Measurements from ENCODE around the gene SUPV3L1. TPM values are rescaled to one million over a fixed set of nuclear protein-coding genes. Genes with fewer than 3 reads are reported as not detected.
A peak's percentile ranks its signal among the peaks of the same experiment; 100 is the strongest.

The SUPV3L1 gene
- total RNA-seq, 1 donor from 2014 or later: 46.6 TPM

GRCh38 chr10:69232736-69233480 is 52.9 kb downstream of the SUPV3L1 start:
- FAIRE-seq (no peak), DNase-seq (ENCODE audit: low read depth) (no peak)
- Histone ChIP-seq H3K27me3 (ENCODE audit: control insufficient read depth, insufficient read depth, low read length) (no peaks in the 10 kb centered on the region), H3K36me3 (ENCODE audit: control insufficient read depth, insufficient read depth, low read length) (no peaks in the 10 kb centered on the region), H3K4me3 (ENCODE audit: low read depth, low read length) (no peak overlapping the region)
- no peak for TF ChIP-seq CTCF (IDR thresholded peaks at IDR 0.05; ENCODE audit: insufficient read depth, low read length, severe bottlenecking)

- no peaks in the 10 kb centered on the region for H3K36me3 ChIP-seq (ENCODE audit: control insufficient read depth, insufficient read depth, low read length)
- no peak overlapping the region for H3K4me3 ChIP-seq (ENCODE audit: low read depth, low read length)
- FAIRE-seq: no peak
- no peaks in the 10 kb centered on the region for H3K27me3 ChIP-seq (ENCODE audit: control insufficient read depth, insufficient read depth, low read length)
- no peak for DNase-seq (ENCODE audit: low read depth)
- TF ChIP-seq CTCF (IDR thresholded peaks at IDR 0.05; ENCODE audit: insufficient read depth, low read length, severe bottlenecking): no peak
Measured at GRCh38 chr10:69234447-69234846, 54.4 kb downstream of the SUPV3L1 start.

- DNase-seq (ENCODE audit: low read depth) (peak; percentile 55), FAIRE-seq (no peak)
- no peaks in the 10 kb centered on the region for H3K36me3 ChIP-seq (ENCODE audit: control insufficient read depth, insufficient read depth, low read length)
- TF ChIP-seq CTCF (IDR thresholded peaks at IDR 0.05; ENCODE audit: insufficient read depth, low read length, severe bottlenecking): peak; percentile 87
- H3K4me3 ChIP-seq (ENCODE audit: low read depth, low read length): no peak overlapping the region
- no peaks in the 10 kb centered on the region for H3K27me3 ChIP-seq (ENCODE audit: control insufficient read depth, insufficient read depth, low read length)
Measured at GRCh38 chr10:69237528-69238159, 57.6 kb downstream of the SUPV3L1 start.

GRCh38 chr10:69239136-69239535 is 59.1 kb downstream of the SUPV3L1 start:
- FAIRE-seq (no peak), DNase-seq (ENCODE audit: low read depth) (no peak)
- Histone ChIP-seq H3K4me3 (ENCODE audit: low read depth, low read length) (no peak overlapping the region), H3K36me3 (ENCODE audit: control insufficient read depth, insufficient read depth, low read length) (no peaks in the 10 kb centered on the region), H3K27me3 (ENCODE audit: control insufficient read depth, insufficient read depth, low read length) (no peaks in the 10 kb centered on the region)
- TF ChIP-seq CTCF (IDR thresholded peaks at IDR 0.05; ENCODE audit: insufficient read depth, low read length, severe bottlenecking): no peak

- Histone ChIP-seq H3K27me3 (ENCODE audit: control insufficient read depth, insufficient read depth, low read length) (no peaks in the 10 kb centered on the region), H3K4me3 (ENCODE audit: low read depth, low read length) (no peak overlapping the region), H3K36me3 (ENCODE audit: control insufficient read depth, insufficient read depth, low read length) (no peaks in the 10 kb centered on the region)
- no peak for TF ChIP-seq CTCF (IDR thresholded peaks at IDR 0.05; ENCODE audit: insufficient read depth, low read length, severe bottlenecking)
- no peak for DNase-seq (ENCODE audit: low read depth)
- FAIRE-seq: no peak
Measured at GRCh38 chr10:69239816-69240434, 59.9 kb downstream of the SUPV3L1 start.

Data from bronchial epithelial cell (primary cell).